Stimulated activated naive CD8-positive, alpha-beta T cell treated with anti-CD3 and anti-CD28 coated beads, Interleukin-15, amount 100 ng/mL, for 72 hours (primary cell): Measurements from ENCODE around the gene CDH5.

Source experiments
- ATAC-seq: fragments of 150-1000 bp; cut with Tn5 transposase; 2 replicates; pipeline ENCODE4 v1.10.0; 2021; ENCODE audit warnings: mild to moderate bottlenecking, moderate library complexity
- DNase-seq, 2 donors: peaks; one replicate each; pipeline ENCODE4 v3.0.0; 2021 to 2022
- H3K27ac Mint-ChIP-seq, 2 donors: one replicate each; pipeline ENCODE4 v1.8.0; 2022; ENCODE audit warnings: mild to moderate bottlenecking in 2 of 2, mixed read lengths in 2 of 2, moderate library complexity in 2 of 2
- H3K27me3 Mint-ChIP-seq: one replicate; pipeline ENCODE4 v1.8.0; 2022; ENCODE audit warnings: mixed read lengths
- H3K4me1 Mint-ChIP-seq: one replicate; pipeline ENCODE4 v1.8.0; 2022; ENCODE audit warnings: mild to moderate bottlenecking, mixed read lengths
- H3K4me3 Mint-ChIP-seq, 2 donors: one replicate each; pipeline ENCODE4 v1.8.0; 2022; ENCODE audit warnings: mild to moderate bottlenecking in 2 of 2, mixed read lengths in 2 of 2, moderate library complexity in 1 of 2
- H3K9me3 Mint-ChIP-seq, 2 donors: one replicate each; pipeline ENCODE4 v1.8.0; 2022; ENCODE audit warnings: mixed read lengths in 2 of 2

CDH5 gene

GRCh38 chr16:66408163-66409048 is 41.9 kb downstream of the CDH5 start:
- H3K4me3 Mint-ChIP-seq: peak overlapping the region; percentile 93 to 98
- H3K9me3 Mint-ChIP-seq: peaks cover 4 to 8% of the 10 kb centered on the region in 2 donors
- DNase-seq (peak in 1 of 2 donors; percentile 33), ATAC-seq (peak; percentile 68)
- peak overlapping the region; percentile 95 to 99 for H3K27ac Mint-ChIP-seq
- H3K27me3 Mint-ChIP-seq: peaks cover 19% of the 10 kb centered on the region
- peaks cover 27% of the 10 kb centered on the region for H3K4me1 Mint-ChIP-seq

DNA sequence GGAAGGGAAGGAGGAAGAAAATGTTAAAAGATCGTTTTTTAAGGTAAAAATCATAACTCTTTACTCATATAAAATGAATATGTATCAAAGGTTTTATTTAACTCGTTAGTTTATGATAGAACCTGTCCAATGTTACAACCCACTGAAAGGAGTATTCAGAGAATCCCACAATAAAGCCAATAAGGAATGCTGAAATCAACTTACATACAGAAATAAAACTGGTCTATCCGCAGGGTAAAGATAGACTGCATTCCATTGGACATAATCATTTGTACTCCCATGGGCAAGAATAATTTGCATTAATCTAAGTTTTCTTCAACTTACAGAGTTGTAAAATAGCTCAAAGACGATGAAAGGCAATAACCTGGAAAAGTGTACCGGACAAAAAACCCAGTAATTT is 42.7 kb downstream of the CDH5 start:
- Mint-ChIP-seq H3K9me3 (peaks cover 4 to 8% of the 10 kb centered on the region in 2 donors), H3K27me3 (peaks cover 19% of the 10 kb centered on the region), H3K27ac (peak overlapping the region in 1 of 2 donors; percentile 99), H3K4me3 (peak overlapping the region; percentile 93 to 98), H3K4me1 (peaks cover 27% of the 10 kb centered on the region)
- ATAC-seq (no peak), DNase-seq (no peak)

GRCh38 chr16:66412182-66412581 is 45.7 kb downstream of the CDH5 start:
- no peaks in the 10 kb centered on the region for H3K27me3 Mint-ChIP-seq
- H3K4me3 Mint-ChIP-seq: no peak overlapping the region
- no peak overlapping the region for H3K27ac Mint-ChIP-seq
- H3K9me3 Mint-ChIP-seq: peaks cover 4 to 8% of the 10 kb centered on the region in 2 donors
- ATAC-seq: no peak
- DNase-seq: no peak
- H3K4me1 Mint-ChIP-seq: peaks cover 22% of the 10 kb centered on the region

GRCh38 chr16:66414891-66415290 is 48.4 kb downstream of the CDH5 start:
- no peak for ATAC-seq
- H3K4me3 Mint-ChIP-seq: no peak overlapping the region
- peaks cover 4 to 8% of the 10 kb centered on the region in 2 donors for H3K9me3 Mint-ChIP-seq
- H3K4me1 Mint-ChIP-seq: peaks cover 2% of the 10 kb centered on the region
- no peaks in the 10 kb centered on the region for H3K27me3 Mint-ChIP-seq
- no peak for DNase-seq
- H3K27ac Mint-ChIP-seq: no peak overlapping the region

GRCh38 chr16:66416136-66416535 is 49.6 kb downstream of the CDH5 start:
- Mint-ChIP-seq H3K27ac (no peak overlapping the region), H3K9me3 (peaks cover 4 to 8% of the 10 kb centered on the region in 2 donors), H3K27me3 (no peaks in the 10 kb centered on the region), H3K4me3 (no peak overlapping the region), H3K4me1 (no peaks in the 10 kb centered on the region)
- ATAC-seq (no peak), DNase-seq (no peak)

GRCh38 chr16:66416939-66417700 is 50.6 kb downstream of the CDH5 start:
- H3K27ac Mint-ChIP-seq: peak overlapping the region in 1 of 2 donors; percentile 28
- H3K9me3 Mint-ChIP-seq: peaks cover 4 to 8% of the 10 kb centered on the region in 2 donors
- ATAC-seq (no peak), DNase-seq (no peak)
- H3K4me3 Mint-ChIP-seq: no peak overlapping the region
- H3K27me3 Mint-ChIP-seq: no peaks in the 10 kb centered on the region
- no peaks in the 10 kb centered on the region for H3K4me1 Mint-ChIP-seq

DNA sequence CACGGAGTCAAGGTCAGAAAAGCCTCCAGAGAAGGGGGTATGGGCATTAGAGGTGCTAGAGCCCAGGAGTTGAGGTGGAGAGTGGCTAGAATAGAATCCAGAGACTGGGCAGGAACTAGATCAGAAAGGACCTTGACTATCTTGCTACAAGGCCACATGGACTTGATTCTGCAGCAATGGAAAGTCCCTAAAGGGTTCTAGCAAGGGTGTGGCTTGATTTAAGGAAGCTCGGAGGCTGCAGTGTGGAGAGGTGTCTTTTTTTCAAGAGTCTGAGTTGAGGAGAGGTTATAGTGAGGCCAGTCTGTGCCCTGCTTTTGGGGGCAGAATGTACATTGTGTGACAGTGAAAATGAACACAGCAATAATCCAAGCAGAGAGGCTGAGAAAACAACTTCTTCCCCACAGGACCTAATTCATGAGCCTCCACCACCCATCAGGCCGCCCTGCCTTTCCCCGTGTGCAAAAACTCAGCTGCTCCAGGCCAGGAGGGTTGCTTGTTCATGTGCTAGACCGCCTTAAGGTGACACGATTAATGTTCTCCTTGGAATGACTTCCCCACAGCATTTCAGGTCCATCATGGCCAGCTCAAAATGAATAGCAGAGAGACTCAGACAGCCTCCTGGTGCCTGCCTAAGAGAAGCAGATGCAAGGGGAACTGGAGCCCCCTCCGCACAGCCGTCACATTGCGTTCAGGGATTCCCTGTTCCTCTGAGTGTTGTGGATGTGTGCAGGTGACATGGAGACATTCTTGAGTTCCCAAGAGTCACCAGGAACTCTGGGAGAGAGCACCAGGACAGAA is 51.9 kb downstream of the CDH5 start:
- ATAC-seq: no peak
- H3K4me1 Mint-ChIP-seq: no peaks in the 10 kb centered on the region
- no peak overlapping the region for H3K4me3 Mint-ChIP-seq
- DNase-seq: no peak
- peaks cover 6% of the 10 kb centered on the region for H3K27me3 Mint-ChIP-seq
- H3K9me3 Mint-ChIP-seq: no peaks in the 10 kb centered on the region
- H3K27ac Mint-ChIP-seq: no peak overlapping the region

DNA sequence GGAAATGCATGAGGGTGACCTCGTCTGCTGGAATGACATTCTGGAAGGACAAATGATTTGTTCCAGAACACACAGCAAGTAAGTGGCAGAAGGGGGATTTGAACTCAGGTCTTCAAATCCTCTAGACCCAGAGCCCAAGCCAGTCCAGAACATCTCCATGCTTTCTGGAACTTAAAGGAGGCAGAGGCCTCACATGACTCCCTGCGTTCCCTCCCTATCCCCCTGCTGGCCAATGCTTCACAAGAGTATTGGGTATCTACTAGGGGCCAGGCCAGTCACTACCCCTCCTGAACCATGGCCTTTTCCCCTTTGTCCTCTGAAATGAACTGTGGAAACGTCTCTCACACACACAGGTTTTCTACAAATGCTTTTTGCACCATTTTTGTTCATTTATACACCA is 53.0 kb downstream of the CDH5 start:
- no peak for ATAC-seq
- no peak for DNase-seq
- H3K4me3 Mint-ChIP-seq: no peak overlapping the region
- no peaks in the 10 kb centered on the region for H3K4me1 Mint-ChIP-seq
- H3K27me3 Mint-ChIP-seq: peaks cover 16% of the 10 kb centered on the region
- no peak overlapping the region for H3K27ac Mint-ChIP-seq
- H3K9me3 Mint-ChIP-seq: no peaks in the 10 kb centered on the region

DNA sequence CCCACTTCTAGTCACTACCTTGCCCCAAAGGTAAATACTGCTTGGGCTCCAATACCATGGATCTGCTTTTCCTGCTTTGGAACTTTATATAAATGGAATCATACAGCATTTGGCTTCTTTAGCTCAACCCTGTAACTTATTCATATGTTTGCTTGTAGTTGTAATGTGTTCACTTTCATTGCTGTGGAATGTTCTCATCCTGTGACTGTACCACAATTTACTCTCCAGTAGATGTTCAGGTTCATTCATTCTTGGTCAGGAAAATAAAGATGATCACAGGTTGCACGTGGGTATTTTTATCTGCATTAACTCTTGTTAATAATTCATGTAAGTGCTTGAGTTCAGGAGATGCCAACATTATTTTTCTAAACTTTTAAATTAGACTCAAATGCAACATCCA is 53.9 kb downstream of the CDH5 start:
- ATAC-seq (no peak), DNase-seq (no peak)
- Mint-ChIP-seq H3K27me3 (peaks cover 25% of the 10 kb centered on the region), H3K4me3 (no peak overlapping the region), H3K27ac (no peak overlapping the region), H3K9me3 (no peaks in the 10 kb centered on the region), H3K4me1 (no peaks in the 10 kb centered on the region)

DNA sequence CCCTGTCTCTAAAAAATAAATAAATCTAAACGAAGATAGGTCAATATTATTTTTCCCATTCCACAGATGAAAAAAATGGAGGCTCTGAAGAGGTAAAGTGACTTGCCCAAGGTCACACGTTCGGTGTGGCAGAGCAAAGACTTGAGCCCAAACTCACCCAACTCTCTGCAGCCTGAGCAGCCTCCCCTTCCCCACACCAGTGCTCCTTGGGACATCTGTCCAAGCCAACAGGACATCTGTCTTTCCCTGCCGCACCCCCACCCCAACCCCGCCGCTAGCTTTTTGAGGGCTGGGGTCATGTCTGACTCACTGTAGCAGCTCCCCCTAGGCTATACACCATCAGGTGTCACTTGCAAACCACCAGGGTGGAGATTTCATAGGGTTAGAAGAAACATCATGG is 55.4 kb downstream of the CDH5 start:
- Mint-ChIP-seq H3K27me3 (peaks cover 40% of the 10 kb centered on the region), H3K9me3 (no peaks in the 10 kb centered on the region), H3K27ac (no peak overlapping the region), H3K4me1 (peaks cover 5% of the 10 kb centered on the region), H3K4me3 (no peak overlapping the region)
- no peak for DNase-seq
- ATAC-seq: no peak

GRCh38 chr16:66422366-66422765 is 55.9 kb downstream of the CDH5 start:
- Mint-ChIP-seq H3K9me3 (no peaks in the 10 kb centered on the region), H3K27me3 (peaks cover 41% of the 10 kb centered on the region)
- no peak for DNase-seq

GRCh38 chr16:66423177-66423576 is 56.7 kb downstream of the CDH5 start:
- H3K4me3 Mint-ChIP-seq: no peak overlapping the region
- peaks cover 5% of the 10 kb centered on the region for H3K4me1 Mint-ChIP-seq
- peaks cover 47% of the 10 kb centered on the region for H3K27me3 Mint-ChIP-seq
- no peaks in the 10 kb centered on the region for H3K9me3 Mint-ChIP-seq
- DNase-seq: no peak
- H3K27ac Mint-ChIP-seq: no peak overlapping the region
- no peak for ATAC-seq

More at GRCh38 chr16:66422366-66422765, 55.9 kb downstream of the CDH5 start:
- peaks cover 5% of the 10 kb centered on the region for H3K4me1 Mint-ChIP-seq
- no peak for ATAC-seq
- no peak overlapping the region for H3K27ac Mint-ChIP-seq
- H3K4me3 Mint-ChIP-seq: no peak overlapping the region

DNA sequence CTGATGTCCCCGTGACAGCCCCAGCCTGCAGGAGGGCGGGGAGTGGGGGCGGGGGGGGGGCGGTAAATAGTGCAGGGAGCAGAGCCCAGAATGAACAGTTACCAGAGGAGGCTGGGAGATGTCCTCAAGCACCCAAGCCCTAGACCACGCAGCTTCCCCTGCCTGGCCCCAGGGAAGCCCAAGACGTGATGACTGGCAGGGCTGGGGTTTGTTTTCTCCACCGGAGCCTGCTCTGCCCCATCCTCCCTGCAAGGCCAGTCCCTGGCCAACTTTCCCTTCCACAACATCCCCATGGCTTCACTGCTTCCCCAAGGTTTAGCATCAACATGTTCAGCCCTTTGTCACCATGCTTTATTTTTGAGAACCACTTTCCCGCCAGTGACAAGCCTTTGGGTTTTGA is 59.2 kb downstream of the CDH5 start:
- DNase-seq: no peak
- peak overlapping the region in 1 of 2 donors; percentile 11 for H3K4me3 Mint-ChIP-seq
- H3K27ac Mint-ChIP-seq: no peak overlapping the region
- no peaks in the 10 kb centered on the region for H3K9me3 Mint-ChIP-seq
- ATAC-seq: no peak
- H3K27me3 Mint-ChIP-seq: peaks cover 72% of the 10 kb centered on the region
- H3K4me1 Mint-ChIP-seq: peaks cover 5% of the 10 kb centered on the region

DNA sequence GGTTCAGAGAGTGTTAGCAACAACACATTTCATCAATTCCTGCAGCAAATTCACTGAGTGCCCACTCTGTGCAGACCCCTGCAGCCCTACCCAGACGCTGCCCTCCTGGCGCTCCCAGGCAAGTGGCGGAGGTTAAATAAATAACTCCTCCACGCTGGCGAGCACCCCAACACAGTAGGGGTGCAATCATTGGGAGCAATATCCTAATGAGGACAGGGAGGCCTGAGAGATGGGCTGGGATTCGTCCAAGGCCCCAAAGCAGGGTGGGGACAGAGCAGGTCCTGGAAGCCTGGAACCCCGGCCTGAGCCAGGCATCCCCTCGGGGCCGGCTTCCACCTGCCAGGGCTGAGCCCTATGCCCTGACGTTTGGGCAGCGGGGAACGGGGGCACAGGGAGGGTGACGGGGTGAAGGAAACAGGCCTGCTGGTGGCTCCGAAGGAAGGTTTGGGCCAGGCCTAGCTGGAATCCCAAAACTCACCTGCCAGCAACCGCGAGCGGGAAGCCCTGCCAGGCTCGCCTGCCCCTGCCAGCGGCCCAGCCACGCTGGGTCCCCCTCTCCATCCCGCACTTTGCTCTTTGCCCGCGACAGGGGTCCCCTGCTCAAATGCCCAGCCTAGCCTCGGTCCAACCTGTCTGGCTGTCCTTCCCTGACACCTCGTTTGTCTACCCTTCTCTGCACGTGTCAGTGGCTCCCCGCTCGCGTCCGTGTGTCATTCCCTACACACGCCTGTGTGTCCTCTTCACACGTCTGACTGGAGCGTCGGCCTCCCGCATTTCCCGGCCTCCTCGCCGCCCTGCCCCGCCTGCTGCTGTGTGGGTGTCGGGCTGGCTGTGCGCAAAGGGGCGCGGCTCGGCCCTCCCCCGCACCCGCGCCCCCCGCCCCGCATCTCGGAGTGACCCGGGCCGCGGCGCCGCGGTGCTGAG is 59.9 kb downstream of the CDH5 start:
- Mint-ChIP-seq H3K4me3 (no peak overlapping the region), H3K27ac (no peak overlapping the region), H3K27me3 (peaks cover 79% of the 10 kb centered on the region), H3K4me1 (peaks cover 5% of the 10 kb centered on the region), H3K9me3 (no peaks in the 10 kb centered on the region)
- DNase-seq (no peak), ATAC-seq (peak; percentile 24)
